Measurements from ENCODE around the gene CYSLTR1. TPM values are rescaled to one million over a fixed set of nuclear protein-coding genes. Genes with fewer than 3 reads are reported as not detected.

CYSLTR1 gene
- polyA plus RNA-seq, 1 donor from 2014 or later = not detected

DNA sequence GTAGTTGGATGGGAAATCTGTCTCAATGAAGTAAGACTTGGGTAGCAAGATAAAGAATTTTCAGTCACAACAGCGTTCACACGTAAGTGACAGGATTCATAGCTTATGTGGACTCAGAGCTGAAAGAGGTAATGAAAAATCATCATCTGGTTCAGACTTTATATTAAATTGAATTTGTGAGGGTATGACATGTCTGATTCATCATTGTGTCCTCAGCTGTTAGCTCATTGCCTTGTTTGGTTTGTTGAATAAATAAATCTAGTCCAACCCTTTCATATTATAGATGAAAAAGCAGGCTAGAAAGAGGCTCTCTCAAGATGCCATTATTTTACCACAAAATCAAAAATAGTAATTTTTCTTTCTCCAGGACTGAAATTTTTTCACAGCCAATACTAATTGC is 2.7 kb upstream of the CYSLTR1 start:
- Histone ChIP-seq H4K20me1 (ENCODE audit: insufficient read depth) (no peaks in the 10 kb centered on the region), H3K9me3 (ENCODE audit: low read length) (no peaks in the 10 kb centered on the region), H3K4me3 (ENCODE audit: low read length) (no peak overlapping the region), H3K36me3 (ENCODE audit: insufficient read depth, low read length) (no peaks in the 10 kb centered on the region), H3K79me2 (replicated peaks; ENCODE audit: insufficient read depth, low read length) (no peaks in the 10 kb centered on the region), H3K27ac (ENCODE audit: low read length) (no peak overlapping the region), H3K27me3 (ENCODE audit: insufficient read depth, low read depth, low read length) (no peaks in the 10 kb centered on the region), H3K9ac (ENCODE audit: low read length) (no peak overlapping the region), H3K9me2 (ENCODE audit: insufficient read depth, low read length) (no peaks in the 10 kb centered on the region), H3F3A (ENCODE audit: insufficient read depth, low read length, poor library complexity, severe bottlenecking) (no peaks in the 10 kb centered on the region), H3K4me2 (ENCODE audit: low read length) (no peak overlapping the region), H2AFZ (ENCODE audit: low read depth, low read length) (no peak overlapping the region)
- TF ChIP-seq, protein P1, sequence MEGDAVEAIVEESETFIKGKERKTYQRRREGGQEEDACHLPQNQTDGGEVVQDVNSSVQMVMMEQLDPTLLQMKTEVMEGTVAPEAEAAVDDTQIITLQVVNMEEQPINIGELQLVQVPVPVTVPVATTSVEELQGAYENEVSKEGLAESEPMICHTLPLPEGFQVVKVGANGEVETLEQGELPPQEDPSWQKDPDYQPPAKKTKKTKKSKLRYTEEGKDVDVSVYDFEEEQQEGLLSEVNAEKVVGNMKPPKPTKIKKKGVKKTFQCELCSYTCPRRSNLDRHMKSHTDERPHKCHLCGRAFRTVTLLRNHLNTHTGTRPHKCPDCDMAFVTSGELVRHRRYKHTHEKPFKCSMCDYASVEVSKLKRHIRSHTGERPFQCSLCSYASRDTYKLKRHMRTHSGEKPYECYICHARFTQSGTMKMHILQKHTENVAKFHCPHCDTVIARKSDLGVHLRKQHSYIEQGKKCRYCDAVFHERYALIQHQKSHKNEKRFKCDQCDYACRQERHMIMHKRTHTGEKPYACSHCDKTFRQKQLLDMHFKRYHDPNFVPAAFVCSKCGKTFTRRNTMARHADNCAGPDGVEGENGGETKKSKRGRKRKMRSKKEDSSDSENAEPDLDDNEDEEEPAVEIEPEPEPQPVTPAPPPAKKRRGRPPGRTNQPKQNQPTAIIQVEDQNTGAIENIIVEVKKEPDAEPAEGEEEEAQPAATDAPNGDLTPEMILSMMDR (IDR thresholded peaks at IDR 0.05; ENCODE audit: poor library complexity, severe bottlenecking) = no peak
- TF ChIP-seq MXI1 (conservative IDR thresholded peaks at IDR 0.05; ENCODE audit: poor library complexity, severe bottlenecking) = no peak
- TF ChIP-seq TAF1 (IDR thresholded peaks at IDR 0.05; ENCODE audit: low read depth) = no peak
- TF ChIP-seq, protein P2, sequence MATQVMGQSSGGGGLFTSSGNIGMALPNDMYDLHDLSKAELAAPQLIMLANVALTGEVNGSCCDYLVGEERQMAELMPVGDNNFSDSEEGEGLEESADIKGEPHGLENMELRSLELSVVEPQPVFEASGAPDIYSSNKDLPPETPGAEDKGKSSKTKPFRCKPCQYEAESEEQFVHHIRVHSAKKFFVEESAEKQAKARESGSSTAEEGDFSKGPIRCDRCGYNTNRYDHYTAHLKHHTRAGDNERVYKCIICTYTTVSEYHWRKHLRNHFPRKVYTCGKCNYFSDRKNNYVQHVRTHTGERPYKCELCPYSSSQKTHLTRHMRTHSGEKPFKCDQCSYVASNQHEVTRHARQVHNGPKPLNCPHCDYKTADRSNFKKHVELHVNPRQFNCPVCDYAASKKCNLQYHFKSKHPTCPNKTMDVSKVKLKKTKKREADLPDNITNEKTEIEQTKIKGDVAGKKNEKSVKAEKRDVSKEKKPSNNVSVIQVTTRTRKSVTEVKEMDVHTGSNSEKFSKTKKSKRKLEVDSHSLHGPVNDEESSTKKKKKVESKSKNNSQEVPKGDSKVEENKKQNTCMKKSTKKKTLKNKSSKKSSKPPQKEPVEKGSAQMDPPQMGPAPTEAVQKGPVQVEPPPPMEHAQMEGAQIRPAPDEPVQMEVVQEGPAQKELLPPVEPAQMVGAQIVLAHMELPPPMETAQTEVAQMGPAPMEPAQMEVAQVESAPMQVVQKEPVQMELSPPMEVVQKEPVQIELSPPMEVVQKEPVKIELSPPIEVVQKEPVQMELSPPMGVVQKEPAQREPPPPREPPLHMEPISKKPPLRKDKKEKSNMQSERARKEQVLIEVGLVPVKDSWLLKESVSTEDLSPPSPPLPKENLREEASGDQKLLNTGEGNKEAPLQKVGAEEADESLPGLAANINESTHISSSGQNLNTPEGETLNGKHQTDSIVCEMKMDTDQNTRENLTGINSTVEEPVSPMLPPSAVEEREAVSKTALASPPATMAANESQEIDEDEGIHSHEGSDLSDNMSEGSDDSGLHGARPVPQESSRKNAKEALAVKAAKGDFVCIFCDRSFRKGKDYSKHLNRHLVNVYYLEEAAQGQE (IDR thresholded peaks at IDR 0.05; ENCODE audit: borderline replicate concordance) = no peak
- TF ChIP-seq EZH2 (IDR thresholded peaks at IDR 0.05; ENCODE audit: borderline replicate concordance, insufficient read depth, low read length, poor library complexity, severe bottlenecking) = no peak
- TF ChIP-seq POLR2AphosphoS5 (IDR thresholded peaks at IDR 0.05) = no peak
- TF ChIP-seq RAD21 (conservative IDR thresholded peaks at IDR 0.05) = no peak
- TF ChIP-seq EP300 (conservative IDR thresholded peaks at IDR 0.05; ENCODE audit: poor library complexity, severe bottlenecking) = no peak
- TF ChIP-seq SMC3 (conservative IDR thresholded peaks at IDR 0.05; ENCODE audit: poor library complexity) = no peak

DNA sequence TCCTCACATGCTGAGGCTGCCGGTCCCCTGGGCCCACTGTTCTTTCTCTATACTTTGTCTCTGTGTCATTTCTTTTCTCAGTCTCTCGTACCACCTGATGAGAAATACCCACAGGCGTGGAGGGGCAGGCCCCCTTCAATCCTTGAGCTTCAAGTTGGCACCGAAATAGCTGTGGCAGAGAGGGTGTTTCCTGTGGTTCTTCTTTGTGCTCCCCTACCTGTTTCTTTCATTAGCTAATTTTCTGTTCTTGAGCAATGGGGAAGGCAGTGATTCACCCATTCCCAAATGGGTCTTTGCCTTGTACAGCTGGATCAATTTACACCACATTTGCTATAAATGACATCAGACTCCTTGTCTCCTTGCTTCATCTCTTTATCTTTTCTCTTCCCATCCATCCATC is 2.1 kb upstream of the CYSLTR1 start:
- H3K4me3 ChIP-seq (ENCODE audit: low read length) = no peak overlapping the region
- H3K27ac ChIP-seq (ENCODE audit: low read length) = no peak overlapping the region
- no peaks in the 10 kb centered on the region for H3K9me2 ChIP-seq (ENCODE audit: insufficient read depth, low read length)
- H3K4me2 ChIP-seq (ENCODE audit: low read length) = no peak overlapping the region
- no peak overlapping the region for H3K9ac ChIP-seq (ENCODE audit: low read length)
- no peaks in the 10 kb centered on the region for H3K79me2 ChIP-seq (replicated peaks; ENCODE audit: insufficient read depth, low read length)
- TF ChIP-seq TAF1 (IDR thresholded peaks at IDR 0.05; ENCODE audit: low read depth) (no peak), POLR2AphosphoS5 (IDR thresholded peaks at IDR 0.05) (no peak), EZH2 (IDR thresholded peaks at IDR 0.05; ENCODE audit: borderline replicate concordance, insufficient read depth, low read length, poor library complexity, severe bottlenecking) (no peak), EP300 (conservative IDR thresholded peaks at IDR 0.05; ENCODE audit: poor library complexity, severe bottlenecking) (no peak), RAD21 (conservative IDR thresholded peaks at IDR 0.05) (no peak), SMC3 (conservative IDR thresholded peaks at IDR 0.05; ENCODE audit: poor library complexity) (no peak), MXI1 (conservative IDR thresholded peaks at IDR 0.05; ENCODE audit: poor library complexity, severe bottlenecking) (no peak)
- TF ChIP-seq, protein P2 (IDR thresholded peaks at IDR 0.05; ENCODE audit: borderline replicate concordance) = no peak
- TF ChIP-seq, protein P1 (IDR thresholded peaks at IDR 0.05; ENCODE audit: poor library complexity, severe bottlenecking) = no peak
- H3F3A ChIP-seq (ENCODE audit: insufficient read depth, low read length, poor library complexity, severe bottlenecking) = no peaks in the 10 kb centered on the region
- H4K20me1 ChIP-seq (ENCODE audit: insufficient read depth) = no peaks in the 10 kb centered on the region
- no peak overlapping the region for H2AFZ ChIP-seq (ENCODE audit: low read depth, low read length)
- no peaks in the 10 kb centered on the region for H3K9me3 ChIP-seq (ENCODE audit: low read length)
- H3K36me3 ChIP-seq (ENCODE audit: insufficient read depth, low read length) = no peaks in the 10 kb centered on the region
- no peaks in the 10 kb centered on the region for H3K27me3 ChIP-seq (ENCODE audit: insufficient read depth, low read depth, low read length)
